Thymus (tissue), 11 donors: ENCODE results near the gene GRB2. TPM values are rescaled to one million over a fixed set of nuclear protein-coding genes. Genes with fewer than 3 reads are reported as not detected.

Experiments
- DNase-seq, 9 donors: peaks; one replicate each; pipeline ENCODE4 v3.0.0-alpha.2; 2013; ENCODE audit warnings: low spot score in 9 of 9, low read depth in 6 of 9, missing footprints in 1 of 9
- H3K27ac ChIP-seq, 2 donors: one replicate each; pipeline ENCODE4 v1.5.1; 2013; ENCODE audit warnings: control low read depth in 1 of 2, low read depth in 1 of 2, low read length in 1 of 2, mild to moderate bottlenecking in 1 of 2, moderate library complexity in 1 of 2
- H3K27me3 ChIP-seq, 2 donors: one replicate each; pipeline ENCODE4 v1.5.1; 2013; ENCODE audit warnings: low read length in 1 of 2; ENCODE audit not compliant: control insufficient read depth in 2 of 2, insufficient read depth in 1 of 2
- H3K36me3 ChIP-seq, 2 donors: one replicate each; pipeline ENCODE4 v1.5.1; 2013; ENCODE audit warnings: low read length in 1 of 2, mild to moderate bottlenecking in 1 of 2, moderate library complexity in 1 of 2; ENCODE audit not compliant: control insufficient read depth in 2 of 2, insufficient read depth in 2 of 2
- H3K4me1 ChIP-seq, 2 donors: one replicate each; pipeline ENCODE4 v1.5.1; 2013; ENCODE audit warnings: low read length in 2 of 2; ENCODE audit not compliant: control insufficient read depth in 2 of 2, insufficient read depth in 2 of 2
- H3K4me3 ChIP-seq, 2 donors: one replicate each; pipeline ENCODE4 v1.5.1; 2013; ENCODE audit warnings: low read length in 2 of 2, control low read depth in 1 of 2, mild to moderate bottlenecking in 1 of 2
- H3K9me3 ChIP-seq, 2 donors: one replicate each; pipeline ENCODE4 v1.5.1; 2013; ENCODE audit warnings: low read length in 1 of 2, mild to moderate bottlenecking in 1 of 2; ENCODE audit not compliant: control insufficient read depth in 2 of 2, insufficient read depth in 1 of 2
- WGBS: extraction: QIAGEN DNeasy Blood & Tissue Kit; methylation state at CpG from one replicate; pipeline ENCODE4 v1.1.7; 2013; 5-methylcytosine and 5-hydroxymethylcytosine counted together
- polyA plus RNA-seq: library from polyadenylated mRNA; stranded (reverse); fragments of 200-250 nt; gene quantifications from one replicate; pipeline ENCODE4 v1.2.3, GENCODE V29; 2013
- total RNA-seq: library from RNA; stranded (reverse); fragments of 120-200 nt; gene quantifications from one replicate; pipeline ENCODE4 v1.2.4, GENCODE V29; 2013
- donor health status: healthy.

GRB2 gene
- total and polyA plus RNA-seq, 2 donors = 65.1 to 79.4 TPM

- Histone ChIP-seq H3K27ac (no peak overlapping the region), H3K27me3 (no peaks in the 10 kb centered on the region), H3K4me1 (peaks cover 14 to 25% of the 10 kb centered on the region in 2 donors), H3K4me3 (no peak overlapping the region), H3K36me3 (peaks cover 8 to 19% of the 10 kb centered on the region in 2 donors), H3K9me3 (no peaks in the 10 kb centered on the region)
- no peak for DNase-seq
- 96% methylated on average over 6 of the region's 6 CpGs for WGBS
Measured at GRCh38 chr17:75396025-75396424, 9.5 kb downstream of the GRB2 start.

DNA sequence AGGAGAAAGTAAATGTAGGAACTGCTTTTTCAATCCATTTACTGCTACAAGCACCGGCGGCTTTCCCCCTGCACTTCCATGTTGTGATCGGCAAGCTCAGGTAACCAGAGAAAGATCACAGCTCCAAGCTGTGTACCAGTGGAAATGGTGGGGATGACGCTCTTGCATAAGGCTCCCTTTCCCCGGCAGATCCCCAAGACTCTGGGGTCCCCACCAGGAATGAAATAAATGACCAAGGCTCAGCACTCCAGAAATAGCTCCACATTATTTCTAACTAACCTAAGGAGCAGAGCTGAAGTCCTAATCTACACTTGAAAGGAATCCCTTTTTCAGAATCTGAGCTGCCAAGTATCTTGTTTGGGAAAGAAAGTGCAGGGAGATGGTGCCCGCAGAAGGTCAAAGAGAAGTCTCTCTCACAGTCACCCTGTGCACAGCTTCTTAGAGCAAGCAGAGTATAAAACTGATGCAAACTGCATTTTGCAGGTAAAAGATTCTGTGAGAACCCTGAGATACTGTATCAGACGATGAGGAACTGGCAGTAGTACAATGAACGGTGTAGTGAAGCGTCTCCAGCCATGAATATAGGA is 11.1 kb downstream of the GRB2 start:
- DNase-seq = peak in 1 of 9 donors; percentile 7
- H3K36me3 ChIP-seq = peaks cover 3 to 25% of the 10 kb centered on the region in 2 donors
- H3K9me3 ChIP-seq = no peaks in the 10 kb centered on the region
- peaks cover 17 to 25% of the 10 kb centered on the region in 2 donors for H3K4me1 ChIP-seq
- no peaks in the 10 kb centered on the region for H3K27me3 ChIP-seq
- H3K4me3 ChIP-seq = peak overlapping the region; percentile 49 to 62
- WGBS = 31% methylated on average over 9 of the region's 9 CpGs
- peak overlapping the region; percentile 49 to 80 for H3K27ac ChIP-seq

DNA sequence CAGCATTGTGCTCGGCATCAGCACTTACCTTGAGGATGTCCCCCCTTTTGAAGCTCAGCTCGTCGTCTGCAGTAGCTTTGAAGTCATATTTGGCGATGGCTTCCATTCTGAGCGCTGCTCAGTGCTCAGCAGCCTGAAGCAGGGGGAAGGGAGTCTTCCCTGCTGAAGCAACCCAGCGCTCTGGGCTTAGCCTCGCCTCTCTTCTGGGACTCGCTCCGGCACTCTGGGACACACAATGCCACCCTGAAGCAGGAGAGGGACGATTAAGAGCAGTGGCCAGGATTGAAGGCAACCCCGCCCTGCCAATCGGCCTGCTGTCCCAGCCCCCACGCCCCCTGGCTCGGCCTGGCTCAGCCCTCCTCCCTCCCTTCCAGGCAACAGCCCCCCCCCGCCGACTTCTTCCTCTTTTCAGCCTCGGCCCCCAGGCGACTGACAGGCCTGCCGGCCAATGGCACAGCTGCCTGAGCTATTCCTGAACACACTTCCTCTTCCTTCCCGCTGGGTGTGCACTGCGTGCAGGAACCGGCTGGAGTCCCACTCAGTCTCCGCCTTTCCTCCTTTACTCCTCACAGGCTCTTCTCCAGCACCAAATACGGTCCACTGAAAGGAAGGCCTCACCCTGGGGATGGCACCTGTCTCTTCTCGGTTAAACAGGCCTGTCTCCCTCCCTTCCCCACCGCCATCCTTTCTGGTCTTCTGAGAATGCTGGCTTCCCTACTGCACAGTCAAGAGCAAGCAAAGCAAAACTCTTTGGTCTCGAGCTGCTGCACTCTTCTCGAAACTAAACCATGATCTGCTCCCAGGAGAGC is 11.8 kb downstream of the GRB2 start:
- WGBS = 4% methylated on average over 28 of the region's 28 CpGs
- peak overlapping the region; percentile 78 to 80 for H3K27ac ChIP-seq
- no peaks in the 10 kb centered on the region for H3K27me3 ChIP-seq
- H3K4me3 ChIP-seq = peak overlapping the region; percentile 49 to 62
- H3K4me1 ChIP-seq = peaks cover 17 to 25% of the 10 kb centered on the region in 2 donors
- peak; percentile 73 to 91 (median 79) for DNase-seq
- H3K9me3 ChIP-seq = no peaks in the 10 kb centered on the region
- peaks cover 0 to 26% of the 10 kb centered on the region in 2 donors for H3K36me3 ChIP-seq

GRCh38 chr17:75392559-75392958 is 12.9 kb downstream of the GRB2 start:
- H3K9me3 ChIP-seq = no peaks in the 10 kb centered on the region
- H3K4me3 ChIP-seq = no peak overlapping the region
- 91% methylated on average over 3 of the region's 3 CpGs for WGBS
- H3K27ac ChIP-seq = no peak overlapping the region
- H3K4me1 ChIP-seq = peaks cover 19 to 25% of the 10 kb centered on the region in 2 donors
- H3K27me3 ChIP-seq = no peaks in the 10 kb centered on the region
- peaks cover 1 to 37% of the 10 kb centered on the region in 2 donors for H3K36me3 ChIP-seq
- DNase-seq = no peak

- WGBS = 95% methylated on average over 3 of the region's 3 CpGs
- peaks cover 19 to 20% of the 10 kb centered on the region in 2 donors for H3K4me1 ChIP-seq
Measured at GRCh38 chr17:75390982-75391381, 14.5 kb downstream of the GRB2 start.

GRCh38 chr17:75388476-75389030 is 16.9 kb downstream of the GRB2 start:
- H3K4me1 ChIP-seq = peaks cover 4 to 9% of the 10 kb centered on the region in 2 donors

More at GRCh38 chr17:75390982-75391381, 14.5 kb downstream of the GRB2 start:
- H3K27me3 ChIP-seq = no peaks in the 10 kb centered on the region
- H3K4me3 ChIP-seq = no peak overlapping the region
- no peak overlapping the region for H3K27ac ChIP-seq
- peaks cover 12 to 51% of the 10 kb centered on the region in 2 donors for H3K36me3 ChIP-seq
- no peaks in the 10 kb centered on the region for H3K9me3 ChIP-seq
- no peak for DNase-seq

GRCh38 chr17:75387771-75388170 is 17.7 kb downstream of the GRB2 start:
- H3K27me3 ChIP-seq = no peaks in the 10 kb centered on the region
- peaks cover 12 to 59% of the 10 kb centered on the region in 2 donors for H3K36me3 ChIP-seq
- 96% methylated on average over 3 of the region's 3 CpGs for WGBS
- H3K9me3 ChIP-seq = no peaks in the 10 kb centered on the region
- H3K27ac ChIP-seq = no peak overlapping the region
- DNase-seq = no peak
- H3K4me3 ChIP-seq = no peak overlapping the region
- H3K4me1 ChIP-seq = peaks cover 0 to 5% of the 10 kb centered on the region in 2 donors

More at GRCh38 chr17:75388476-75389030, 16.9 kb downstream of the GRB2 start:
- Histone ChIP-seq H3K9me3 (no peaks in the 10 kb centered on the region), H3K4me3 (no peak overlapping the region), H3K36me3 (peaks cover 12 to 61% of the 10 kb centered on the region in 2 donors), H3K27me3 (no peaks in the 10 kb centered on the region), H3K27ac (no peak overlapping the region)
- WGBS = 87% methylated on average over 3 of the region's 3 CpGs
- no peak for DNase-seq

- Histone ChIP-seq H3K4me1 (peaks cover 0 to 5% of the 10 kb centered on the region in 2 donors), H3K36me3 (peaks cover 12 to 48% of the 10 kb centered on the region in 2 donors), H3K9me3 (no peaks in the 10 kb centered on the region), H3K27me3 (no peaks in the 10 kb centered on the region), H3K4me3 (no peak overlapping the region), H3K27ac (no peak overlapping the region)
- DNase-seq = no peak
Measured at GRCh38 chr17:75386430-75386829, 19.0 kb downstream of the GRB2 start.

GRCh38 chr17:75384751-75385150 is 20.7 kb downstream of the GRB2 start:
- Histone ChIP-seq H3K4me1 (peaks cover 0 to 3% of the 10 kb centered on the region in 2 donors), H3K36me3 (peaks cover 12 to 38% of the 10 kb centered on the region in 2 donors), H3K27me3 (no peaks in the 10 kb centered on the region), H3K27ac (no peak overlapping the region), H3K4me3 (no peak overlapping the region), H3K9me3 (no peaks in the 10 kb centered on the region)
- WGBS = 97% methylated on average over 8 of the region's 8 CpGs
- no peak for DNase-seq
